Upper lobe of left lung (tissue), 4 donors: ENCODE data around the gene MAST3.

Experiments
- CTCF ChIP-seq, 6 experiments: fragments of 450-650 bp in 4 of 6; fragments of 200-600 bp in 2 of 6; sonication (generic) in 2 of 6; IDR thresholded peaks; one replicate each; pipeline ENCODE4 v1.5.1; 2016 to 2019; ENCODE audit warnings: antibody characterized with exemption in 6 of 6
- EP300 ChIP-seq, 4 donors: sonication (generic); formaldehyde crosslinking; IDR thresholded peaks; one replicate each; pipeline ENCODE4 v1.5.1; 2017; ENCODE audit warnings: antibody characterized with exemption in 4 of 4, control low read depth in 2 of 4
- POLR2A ChIP-seq, 4 donors: fragments of 450-650 bp; IDR thresholded peaks; one replicate each; pipeline ENCODE4 v1.5.1; 2016 to 2017; ENCODE audit warnings: antibody characterized with exemption in 4 of 4, mild to moderate bottlenecking in 2 of 4

GRCh38 chr19:18107235-18107634 lies 9.7 kb downstream of the MAST3 start:
- TF ChIP-seq CTCF (IDR thresholded peaks at IDR 0.05): no peak
- no peak for TF ChIP-seq POLR2A (IDR thresholded peaks at IDR 0.05)
- TF ChIP-seq EP300 (IDR thresholded peaks at IDR 0.05): no peak
